UCSD-AML1 (cell line): ENCODE measurements around the gene TMEM89.

ENCODE experiments used
- DNase-seq: peaks from one replicate; lab custom pipeline; 2025; ENCODE audit not compliant: unreplicated experiment; lab: John Stamatoyannopoulos, UW

TMEM89 gene, protein sequence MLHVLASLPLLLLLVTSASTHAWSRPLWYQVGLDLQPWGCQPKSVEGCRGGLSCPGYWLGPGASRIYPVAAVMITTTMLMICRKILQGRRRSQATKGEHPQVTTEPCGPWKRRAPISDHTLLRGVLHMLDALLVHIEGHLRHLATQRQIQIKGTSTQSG

GRCh38 chr3:48621461-48621869, at the start of gene TMEM89:
Gene TMEM89, minus strand, starts transcription at chr3:48621769. Its CDS starts 13 bp downstream, at chr3:48621756.
- no peak for DNase-seq

GRCh38 chr3:48664929-48665328, 43.4 kb upstream of the TMEM89 start:
- DNase-seq, result no peak

DNA sequence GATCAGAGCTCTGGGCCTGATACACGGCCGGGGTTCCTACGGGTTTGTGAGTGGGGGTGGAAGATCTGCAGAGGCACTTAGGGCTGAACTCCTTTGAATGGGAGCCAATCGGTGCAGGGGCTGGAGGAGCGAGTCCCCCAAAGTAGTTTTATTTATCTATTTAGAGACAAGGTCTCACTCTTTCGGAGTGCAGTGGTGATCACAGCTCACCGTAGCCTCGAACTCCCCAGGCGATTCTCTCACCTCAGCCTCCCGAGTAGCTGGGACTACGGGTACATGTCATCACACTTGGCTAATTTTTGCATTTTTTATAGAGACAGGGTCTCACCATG, 42.7 kb upstream of the TMEM89 start:
- no peak for DNase-seq

DNA sequence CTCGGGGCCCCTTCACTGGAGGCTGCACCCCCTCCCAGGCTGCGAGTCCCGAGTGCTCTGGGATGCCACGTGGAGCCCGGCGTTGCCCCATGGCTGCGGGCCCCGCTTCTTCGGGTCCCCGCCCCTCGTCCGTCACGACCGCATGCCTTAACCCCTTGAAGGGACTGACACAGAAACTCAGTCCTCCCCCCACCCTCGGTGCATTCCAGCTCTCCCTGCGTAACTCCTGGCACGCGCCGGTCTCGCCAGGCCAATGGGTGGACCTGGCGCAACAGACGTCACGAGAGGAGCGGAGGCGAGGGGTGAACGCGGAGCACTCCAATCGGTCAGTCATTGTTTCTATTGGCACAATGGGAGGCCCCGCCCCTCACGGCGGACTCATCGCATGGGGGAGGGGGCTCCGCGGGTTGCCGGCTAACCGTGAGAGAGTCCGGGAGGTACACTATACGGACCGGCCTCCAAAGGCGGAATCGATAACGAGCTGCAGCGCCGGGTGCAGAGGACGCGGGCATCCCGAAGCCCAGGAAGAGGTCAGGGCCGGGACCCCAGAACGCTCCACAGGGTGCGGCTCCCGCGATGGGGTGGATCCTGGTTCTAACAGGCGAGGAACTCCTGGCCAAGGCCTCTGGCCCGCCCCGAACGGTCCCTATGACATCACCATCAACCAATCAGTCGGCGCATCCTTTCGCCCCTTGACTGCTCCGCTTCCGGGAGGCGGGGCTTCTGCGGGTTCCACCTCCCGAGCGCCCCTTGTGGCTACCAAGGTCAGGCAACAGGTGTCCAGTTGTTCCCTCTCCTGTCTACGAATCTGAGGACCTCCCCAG, 42.1 kb upstream of the TMEM89 start:
- no peak for DNase-seq

GRCh38 chr3:48662753-48663488, 41.4 kb upstream of the TMEM89 start, which contains the start of gene CELSR3:
Gene CELSR3, minus strand, starts transcription at chr3:48662886. Its CDS starts 252 bp downstream, at chr3:48662634.
- no peak for DNase-seq

DNA sequence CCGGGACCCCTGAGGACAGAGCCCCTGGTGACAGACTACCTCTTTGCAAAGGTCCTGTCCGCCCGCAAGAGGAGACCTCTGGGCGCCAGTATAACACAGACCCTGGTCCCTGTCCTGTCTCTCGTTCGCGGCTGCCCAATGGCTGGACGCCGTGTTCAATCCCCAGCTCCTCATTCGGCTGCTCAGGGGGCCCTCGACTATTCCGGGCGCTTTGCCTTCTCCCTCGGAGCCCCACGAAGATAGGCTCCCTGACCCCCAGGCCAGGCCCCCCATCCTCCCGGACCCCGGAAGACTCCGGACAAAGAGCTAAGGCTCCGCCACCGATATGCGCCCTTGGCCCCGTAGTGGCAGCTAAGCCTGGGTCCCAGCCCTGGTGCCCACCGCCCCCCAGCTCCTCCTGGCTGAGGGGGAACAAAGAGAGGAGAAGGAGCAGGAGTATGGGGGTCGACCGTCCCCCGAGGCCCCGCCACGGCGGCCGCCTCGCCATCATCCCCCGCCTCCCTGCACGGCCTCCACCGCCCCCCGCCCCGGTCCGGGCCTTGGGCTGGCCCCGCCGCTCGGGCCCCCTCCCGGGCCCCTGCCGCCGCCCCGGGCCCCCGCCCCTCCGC, 40.7 kb upstream of the TMEM89 start:
- DNase-seq, result no peak

- peak; percentile 76 for DNase-seq
These were observed 40.1 kb upstream of the TMEM89 start for GRCh38 chr3:48661501-48662144.

- no peak for DNase-seq
These were observed 39.3 kb upstream of the TMEM89 start for GRCh38 chr3:48660800-48661400.

- no peak for DNase-seq
These were observed 35.3 kb upstream of the TMEM89 start for GRCh38 chr3:48656841-48657281.

DNA sequence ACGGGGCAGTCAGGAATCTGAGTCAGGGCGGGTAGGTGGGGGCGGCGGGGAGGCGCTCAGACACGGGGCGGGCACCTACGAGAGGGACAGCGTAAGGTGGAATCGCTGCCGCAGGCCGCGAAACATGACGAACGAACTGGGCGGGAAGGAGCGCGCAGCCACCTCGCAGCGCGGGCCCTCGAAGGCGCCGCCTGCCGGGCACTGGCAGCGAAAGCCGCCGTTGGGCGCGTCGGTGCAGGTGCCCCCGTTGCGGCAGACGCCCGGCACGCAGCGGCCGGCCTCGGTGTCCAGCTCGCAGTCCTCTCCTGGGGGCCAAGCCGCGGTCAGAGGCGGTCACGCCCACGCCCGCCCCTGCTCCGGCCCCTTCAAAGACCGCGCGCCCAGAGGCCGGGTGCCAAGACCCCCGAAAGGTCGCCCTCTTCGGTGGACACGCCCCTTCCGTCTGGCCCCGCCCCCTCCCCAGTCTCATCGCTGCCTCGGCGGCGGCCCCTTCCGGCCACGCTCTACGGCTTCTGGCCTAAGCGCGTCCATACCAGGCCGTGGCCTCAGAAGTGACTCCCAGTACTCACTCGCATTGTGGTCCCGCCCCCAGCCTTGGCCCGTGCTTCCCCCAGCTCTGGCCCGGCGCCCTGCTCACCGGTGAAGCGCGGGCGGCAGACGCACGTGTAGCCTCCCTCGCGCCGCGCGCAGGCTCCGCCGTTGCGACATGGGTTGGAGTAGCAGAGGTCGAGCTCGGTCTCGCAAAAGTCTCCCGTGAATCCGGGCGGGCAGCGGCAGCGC, 34.7 kb upstream of the TMEM89 start:
- DNase-seq, result peak; percentile 78

DNA sequence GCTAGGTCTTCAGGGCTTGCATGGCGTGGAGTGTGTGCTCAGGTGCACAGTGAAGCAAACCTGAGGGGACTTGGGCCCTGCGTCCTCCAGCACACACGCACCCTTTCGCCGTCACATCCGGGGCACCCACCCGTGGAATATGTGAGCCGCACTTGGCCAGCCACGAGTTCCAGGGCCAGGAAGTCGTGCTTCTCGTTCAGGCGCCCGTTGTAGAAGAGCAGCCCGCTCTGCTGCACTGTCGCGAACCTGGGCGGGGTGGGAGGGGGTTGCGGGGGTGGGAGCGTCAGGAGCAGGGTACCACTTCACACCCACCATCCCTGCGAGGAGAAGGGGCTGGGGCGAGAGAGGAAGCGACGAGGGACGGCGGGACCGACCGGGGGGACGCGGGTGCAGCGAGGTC, 34.0 kb upstream of the TMEM89 start:
- DNase-seq, result no peak

- DNase-seq, result no peak
These were observed 33.5 kb upstream of the TMEM89 start for GRCh38 chr3:48655063-48655462.

GRCh38 chr3:48652923-48653715, 31.6 kb upstream of the TMEM89 start:
- DNase-seq, result no peak

GRCh38 chr3:48651771-48652170, 30.2 kb upstream of the TMEM89 start:
- DNase-seq, result no peak

DNA sequence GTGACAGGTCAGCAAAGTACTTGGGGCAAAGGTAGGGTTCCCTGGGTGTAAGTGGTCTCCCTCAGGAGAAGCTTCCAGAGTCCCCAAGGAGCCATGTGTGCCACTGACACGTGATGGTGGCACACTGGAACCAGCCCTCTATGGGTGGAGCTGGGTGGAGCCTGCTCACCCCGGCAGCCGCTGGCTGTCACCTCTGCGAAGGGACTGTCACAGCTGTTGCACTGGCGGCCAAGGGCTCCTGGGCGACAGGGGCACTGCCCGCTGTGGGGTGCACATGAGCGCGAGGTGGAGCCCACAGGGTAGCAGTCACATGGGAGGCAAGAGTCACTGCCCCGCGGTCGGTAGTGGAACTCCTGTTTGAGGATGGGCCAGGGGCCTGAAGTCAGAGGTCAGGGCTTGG, 29.2 kb upstream of the TMEM89 start:
- DNase-seq, result no peak

GRCh38 chr3:48648188-48648850, 26.8 kb upstream of the TMEM89 start:
- no peak for DNase-seq

DNA sequence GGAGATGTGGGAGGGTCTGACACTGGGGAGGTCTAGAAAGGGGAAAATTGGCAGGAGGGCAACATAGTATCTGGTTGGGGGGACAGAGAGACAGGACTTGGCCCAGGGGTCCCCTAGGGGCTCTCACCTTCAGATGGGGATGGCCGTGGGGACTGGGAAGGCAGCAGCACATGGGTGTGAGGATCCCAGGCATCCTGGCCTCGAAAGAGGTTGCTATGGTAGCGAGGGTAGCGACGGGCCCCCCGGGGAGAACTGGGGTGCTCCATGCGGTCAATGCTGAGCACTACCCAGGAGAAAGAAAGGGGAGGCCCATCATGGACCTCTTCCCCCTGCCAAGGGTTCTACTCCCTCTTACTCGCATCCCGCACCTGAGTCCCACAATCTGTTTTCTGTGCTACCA, 26.1 kb upstream of the TMEM89 start:
- DNase-seq, result no peak

- no peak for DNase-seq
These were observed 23.6 kb upstream of the TMEM89 start for GRCh38 chr3:48644898-48645760.
